ENCODE data around the gene NUCB1.
"Not testable (repeated sequence)": the region's sequence is repeated elsewhere in the genome, so short reads cannot be mapped to it uniquely, and the experiment has no call there.

GRCh38 chr19:48903788-48904187, 3.7 kb downstream of the NUCB1 start:
- not testable (repeated sequence) for TF ChIP-seq EZH2 (IDR thresholded peaks at IDR 0.05); POLR2AphosphoS5 (IDR thresholded peaks at IDR 0.05; ENCODE audit: borderline replicate concordance, low read depth, low read length); FOXP2 (optimal IDR thresholded peaks at IDR 0.05; ENCODE audit: control extremely low read depth, extremely low read length, insufficient read depth)
